ENCODE measurements around the gene DSTN. TPM values are rescaled to one million over a fixed set of nuclear protein-coding genes. Genes with fewer than 3 reads are reported as not detected.

DSTN gene
- total RNA-seq, 1 experiment from 2014 or later: 110 TPM

DNA sequence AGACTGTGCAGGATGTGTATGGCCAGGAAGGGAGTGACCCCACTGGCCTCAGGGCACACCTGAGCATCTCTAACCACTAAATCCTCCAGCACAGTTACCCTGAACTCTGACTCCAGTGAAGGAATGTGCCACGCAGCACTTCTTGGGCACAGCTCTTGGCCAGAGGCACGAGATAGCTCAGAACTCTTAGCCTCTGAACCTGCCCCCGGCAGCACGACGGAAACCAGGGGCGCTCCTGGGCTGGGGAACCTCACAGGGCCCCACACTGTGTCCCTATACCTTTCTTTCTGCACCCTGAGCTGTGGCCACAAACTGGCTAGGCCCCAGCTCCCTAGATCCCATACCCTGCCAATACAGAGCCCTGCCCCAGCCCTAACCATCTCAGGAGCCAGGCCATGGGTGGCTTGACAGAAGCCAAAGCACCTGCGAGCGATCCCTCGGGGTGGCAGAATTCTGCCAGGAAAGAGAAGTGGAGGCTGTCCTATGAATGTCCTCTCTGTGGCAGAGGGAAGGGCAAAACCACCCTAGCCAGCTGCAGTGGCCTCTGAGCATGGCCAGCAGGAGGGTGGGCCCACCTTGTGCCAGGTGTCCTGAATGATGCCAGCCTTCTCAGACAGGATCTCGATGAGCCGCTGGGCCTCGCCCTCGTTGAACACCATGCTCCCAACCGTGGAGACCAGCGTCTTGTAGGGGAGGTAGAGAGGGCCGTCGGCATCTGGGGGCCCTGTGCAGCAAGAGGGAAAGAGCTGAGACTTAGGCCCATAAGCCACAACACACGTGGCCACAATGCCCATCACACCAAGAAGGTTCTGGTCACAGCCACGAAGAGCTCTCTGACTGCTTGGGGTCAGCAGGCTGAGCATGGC lies 72.8 kb downstream of the DSTN start:
- no peaks in the 10 kb centered on the region for H3K4me1 Mint-ChIP-seq (ENCODE audit: low read depth, unreplicated experiment)
- BruUV-seq (replicated peaks): no TSS peak
- H3K27me3 Mint-ChIP-seq (ENCODE audit: unreplicated experiment): no peaks in the 10 kb centered on the region
- CTCF ChIA-PET: interaction anchor here (0.6 kb wide), 2 partner anchors 84 to 426 kb away, joined by 3 read pairs; no protein-coding TSS in a partner anchor
- intact Hi-C loops (cut with micrococcal nuclease; ENCODE audit: unreplicated experiment): no loop called here
- no peak overlapping the region for H3K27ac Mint-ChIP-seq (ENCODE audit: unreplicated experiment)
- H3K36me3 Mint-ChIP-seq (ENCODE audit: insufficient read depth, unreplicated experiment): no peaks in the 10 kb centered on the region
- no peak overlapping the region for H3K4me3 Mint-ChIP-seq (ENCODE audit: low read depth, unreplicated experiment)
- TF ChIP-seq, protein P1, sequence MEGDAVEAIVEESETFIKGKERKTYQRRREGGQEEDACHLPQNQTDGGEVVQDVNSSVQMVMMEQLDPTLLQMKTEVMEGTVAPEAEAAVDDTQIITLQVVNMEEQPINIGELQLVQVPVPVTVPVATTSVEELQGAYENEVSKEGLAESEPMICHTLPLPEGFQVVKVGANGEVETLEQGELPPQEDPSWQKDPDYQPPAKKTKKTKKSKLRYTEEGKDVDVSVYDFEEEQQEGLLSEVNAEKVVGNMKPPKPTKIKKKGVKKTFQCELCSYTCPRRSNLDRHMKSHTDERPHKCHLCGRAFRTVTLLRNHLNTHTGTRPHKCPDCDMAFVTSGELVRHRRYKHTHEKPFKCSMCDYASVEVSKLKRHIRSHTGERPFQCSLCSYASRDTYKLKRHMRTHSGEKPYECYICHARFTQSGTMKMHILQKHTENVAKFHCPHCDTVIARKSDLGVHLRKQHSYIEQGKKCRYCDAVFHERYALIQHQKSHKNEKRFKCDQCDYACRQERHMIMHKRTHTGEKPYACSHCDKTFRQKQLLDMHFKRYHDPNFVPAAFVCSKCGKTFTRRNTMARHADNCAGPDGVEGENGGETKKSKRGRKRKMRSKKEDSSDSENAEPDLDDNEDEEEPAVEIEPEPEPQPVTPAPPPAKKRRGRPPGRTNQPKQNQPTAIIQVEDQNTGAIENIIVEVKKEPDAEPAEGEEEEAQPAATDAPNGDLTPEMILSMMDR (IDR thresholded peaks at IDR 0.05; ENCODE audit: unreplicated experiment): no peak
- H3K9me3 Mint-ChIP-seq (ENCODE audit: low read depth, unreplicated experiment): no peaks in the 10 kb centered on the region
- no peak for DNase-seq

DNA sequence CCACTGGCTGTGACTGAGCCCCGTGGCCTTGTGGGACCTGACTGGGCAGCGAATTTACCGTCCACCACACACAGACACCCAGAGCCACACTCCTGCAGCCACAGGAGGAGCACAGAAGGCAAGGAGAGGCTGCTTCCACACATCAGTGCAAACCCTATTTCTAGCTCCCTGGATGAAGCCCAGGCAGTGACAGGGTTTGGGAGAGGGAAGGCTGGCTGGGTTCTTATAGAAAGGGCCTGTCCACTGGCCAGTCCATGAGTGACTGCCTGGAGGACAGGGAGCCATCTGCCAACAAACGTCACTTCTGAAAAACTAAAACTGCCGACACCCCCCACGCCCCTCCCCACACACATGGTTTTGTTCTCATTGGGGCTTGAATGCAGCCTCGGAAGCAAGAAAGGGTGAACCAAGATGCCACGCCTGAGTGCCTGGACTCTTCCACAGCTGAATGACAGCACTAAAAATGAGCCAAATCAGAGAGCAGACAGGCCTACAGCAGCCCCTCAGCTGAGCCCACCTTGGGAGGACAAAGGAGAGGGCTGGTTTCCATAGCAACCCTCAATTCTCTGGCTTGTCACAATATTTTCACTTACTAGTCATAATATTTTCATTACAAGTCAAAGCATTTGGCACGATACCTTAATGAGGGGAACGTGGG lies 73.8 kb downstream of the DSTN start:
- no TSS peak for BruUV-seq (replicated peaks)
- no peaks in the 10 kb centered on the region for H3K27me3 Mint-ChIP-seq (ENCODE audit: unreplicated experiment)
- intact Hi-C loops (cut with micrococcal nuclease; ENCODE audit: unreplicated experiment): no loop called here
- H3K36me3 Mint-ChIP-seq (ENCODE audit: insufficient read depth, unreplicated experiment): no peaks in the 10 kb centered on the region
- H3K4me1 Mint-ChIP-seq (ENCODE audit: low read depth, unreplicated experiment): no peaks in the 10 kb centered on the region
- CTCF ChIA-PET: interaction anchor here (0.6 kb wide), 1 partner anchor 427 kb away, joined by 3 read pairs; no protein-coding TSS in a partner anchor
- TF ChIP-seq, protein P1 (IDR thresholded peaks at IDR 0.05; ENCODE audit: unreplicated experiment): no peak
- H3K4me3 Mint-ChIP-seq (ENCODE audit: low read depth, unreplicated experiment): no peak overlapping the region
- H3K27ac Mint-ChIP-seq (ENCODE audit: unreplicated experiment): no peak overlapping the region
- no peaks in the 10 kb centered on the region for H3K9me3 Mint-ChIP-seq (ENCODE audit: low read depth, unreplicated experiment)
- no peak for DNase-seq

DNA sequence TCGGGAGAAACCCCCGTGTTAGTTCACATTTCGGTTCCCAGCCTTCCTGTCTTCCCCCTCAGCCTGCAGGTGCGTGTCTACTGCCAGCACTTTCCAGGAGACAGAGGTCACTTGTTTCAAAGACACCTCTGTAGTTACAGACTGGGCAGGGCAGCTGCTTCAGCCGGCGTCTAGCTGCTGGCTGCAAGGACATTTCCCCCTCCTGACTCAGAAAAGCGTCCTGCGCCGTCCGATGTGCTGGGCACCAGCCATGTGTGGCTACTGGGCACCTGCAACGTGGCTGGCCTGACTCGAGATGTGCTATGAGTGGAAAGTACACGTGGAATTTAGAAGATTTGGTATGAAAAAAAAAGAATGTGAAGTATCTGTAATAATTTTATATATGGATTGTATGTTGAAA lies 74.6 kb downstream of the DSTN start:
- intact Hi-C loops (cut with micrococcal nuclease; ENCODE audit: unreplicated experiment): no loop called here
- CTCF ChIA-PET: no interaction called here
- H3K4me3 Mint-ChIP-seq (ENCODE audit: low read depth, unreplicated experiment): no peak overlapping the region

DNA sequence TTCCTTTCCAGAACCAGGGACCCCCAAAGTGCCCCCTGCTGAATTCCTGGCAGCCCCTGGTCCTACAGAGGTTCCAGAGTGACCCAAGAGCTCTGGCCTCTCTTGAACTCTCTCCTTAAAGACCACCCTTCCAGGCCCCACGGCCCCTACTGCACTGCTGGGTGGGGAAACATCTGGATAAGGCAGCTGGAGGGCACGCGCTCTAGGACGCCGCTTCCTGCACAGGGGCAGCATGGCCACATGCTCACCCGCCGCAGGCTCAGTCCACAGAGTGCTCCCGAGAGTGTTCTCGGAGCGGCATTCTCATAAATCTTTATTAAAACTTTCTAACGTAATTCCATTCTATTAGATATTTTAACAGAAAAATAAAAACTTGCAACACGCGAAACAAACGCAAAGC lies 75.1 kb downstream of the DSTN start:
- TF ChIP-seq, protein P1 (IDR thresholded peaks at IDR 0.05; ENCODE audit: unreplicated experiment): no peak
- Mint-ChIP-seq H3K4me3 (ENCODE audit: low read depth, unreplicated experiment) (no peak overlapping the region), H3K27me3 (ENCODE audit: unreplicated experiment) (no peaks in the 10 kb centered on the region), H3K36me3 (ENCODE audit: insufficient read depth, unreplicated experiment) (no peaks in the 10 kb centered on the region), H3K4me1 (ENCODE audit: low read depth, unreplicated experiment) (no peaks in the 10 kb centered on the region), H3K9me3 (ENCODE audit: low read depth, unreplicated experiment) (no peaks in the 10 kb centered on the region), H3K27ac (ENCODE audit: unreplicated experiment) (no peak overlapping the region)
- BruUV-seq (replicated peaks): no TSS peak
- no peak for DNase-seq
- intact Hi-C loops (cut with micrococcal nuclease; ENCODE audit: unreplicated experiment): no loop called here
- CTCF ChIA-PET: no interaction called here

More for the DNA sequence above, 74.6 kb downstream of the DSTN start:
- Mint-ChIP-seq H3K4me1 (ENCODE audit: low read depth, unreplicated experiment) (no peaks in the 10 kb centered on the region), H3K27me3 (ENCODE audit: unreplicated experiment) (no peaks in the 10 kb centered on the region), H3K9me3 (ENCODE audit: low read depth, unreplicated experiment) (no peaks in the 10 kb centered on the region), H3K27ac (ENCODE audit: unreplicated experiment) (no peak overlapping the region), H3K36me3 (ENCODE audit: insufficient read depth, unreplicated experiment) (no peaks in the 10 kb centered on the region)
- TF ChIP-seq, protein P1 (IDR thresholded peaks at IDR 0.05; ENCODE audit: unreplicated experiment): no peak
- no peak for DNase-seq
- no TSS peak for BruUV-seq (replicated peaks)
